ENCODE measurements around the gene LRBA.

LRBA gene

DNA sequence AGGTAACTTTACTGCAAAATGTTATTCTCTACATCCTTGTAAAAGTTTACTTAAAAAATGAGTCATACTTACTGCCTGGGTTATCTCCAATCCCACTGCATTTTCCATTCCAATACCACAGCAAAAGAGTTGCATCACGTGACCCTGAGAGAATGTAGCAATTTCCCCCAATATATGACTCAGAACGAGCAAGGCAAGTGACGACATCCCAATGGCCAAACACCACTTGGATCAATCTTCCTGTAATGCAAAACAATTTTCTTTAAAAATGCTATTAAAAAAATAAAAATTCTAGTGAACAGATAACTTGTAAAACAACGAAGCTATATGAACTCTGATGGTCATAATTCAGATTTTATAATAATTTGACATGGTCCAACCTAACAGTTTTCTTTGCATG, 712.5 kb downstream of the LRBA start:
- DNase-seq = peak; percentile 38

GRCh38 chr4:150299816-150300215, 715.3 kb downstream of the LRBA start:
- DNase-seq = no peak

GRCh38 chr4:150297861-150298474, 717.1 kb downstream of the LRBA start:
- DNase-seq = peak; percentile 47

GRCh38 chr4:150289881-150290280, 725.2 kb downstream of the LRBA start:
- no peak for DNase-seq

GRCh38 chr4:150289198-150289597, 725.9 kb downstream of the LRBA start:
- DNase-seq = no peak

DNA sequence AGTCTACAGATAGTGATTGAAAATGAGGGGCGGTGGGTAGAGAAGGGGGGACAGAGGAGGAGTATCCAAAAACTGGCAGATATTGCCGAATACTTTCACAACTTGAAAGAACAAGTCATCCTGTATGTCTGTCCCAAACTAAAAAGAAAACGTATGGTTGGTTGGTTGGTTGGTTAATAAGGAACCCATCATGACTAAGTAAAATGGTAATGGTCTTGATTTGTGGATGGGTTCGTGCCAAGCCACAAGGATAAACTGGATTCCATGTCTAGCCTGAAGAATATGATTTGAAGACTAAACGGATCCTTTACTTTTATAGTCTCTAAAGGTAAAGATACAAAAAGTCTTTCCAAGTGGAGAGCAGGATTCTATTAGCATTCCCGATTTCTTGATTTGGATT, 728.4 kb downstream of the LRBA start:
- DNase-seq = no peak

DNA sequence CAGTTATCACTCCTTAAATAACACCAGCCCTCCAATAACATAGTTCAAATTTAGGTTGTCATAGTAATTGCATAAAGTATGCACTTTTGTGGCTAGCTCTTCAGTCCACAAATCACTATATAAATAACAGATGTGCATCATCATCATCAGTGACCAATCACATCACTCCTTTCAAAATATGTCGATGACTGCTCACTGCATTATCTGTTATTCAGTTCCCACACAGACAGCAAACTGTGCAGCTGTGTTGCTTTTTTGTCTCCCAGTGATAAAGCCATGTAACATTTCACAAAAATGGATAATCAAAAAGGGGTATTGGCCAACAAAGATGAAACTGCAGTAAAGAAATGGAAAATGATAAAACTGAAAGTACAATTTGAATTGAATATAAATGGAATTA, 731.4 kb downstream of the LRBA start:
- DNase-seq = no peak

- DNase-seq = no peak
Measured at GRCh38 chr4:150280975-150281374, 734.1 kb downstream of the LRBA start.

DNA sequence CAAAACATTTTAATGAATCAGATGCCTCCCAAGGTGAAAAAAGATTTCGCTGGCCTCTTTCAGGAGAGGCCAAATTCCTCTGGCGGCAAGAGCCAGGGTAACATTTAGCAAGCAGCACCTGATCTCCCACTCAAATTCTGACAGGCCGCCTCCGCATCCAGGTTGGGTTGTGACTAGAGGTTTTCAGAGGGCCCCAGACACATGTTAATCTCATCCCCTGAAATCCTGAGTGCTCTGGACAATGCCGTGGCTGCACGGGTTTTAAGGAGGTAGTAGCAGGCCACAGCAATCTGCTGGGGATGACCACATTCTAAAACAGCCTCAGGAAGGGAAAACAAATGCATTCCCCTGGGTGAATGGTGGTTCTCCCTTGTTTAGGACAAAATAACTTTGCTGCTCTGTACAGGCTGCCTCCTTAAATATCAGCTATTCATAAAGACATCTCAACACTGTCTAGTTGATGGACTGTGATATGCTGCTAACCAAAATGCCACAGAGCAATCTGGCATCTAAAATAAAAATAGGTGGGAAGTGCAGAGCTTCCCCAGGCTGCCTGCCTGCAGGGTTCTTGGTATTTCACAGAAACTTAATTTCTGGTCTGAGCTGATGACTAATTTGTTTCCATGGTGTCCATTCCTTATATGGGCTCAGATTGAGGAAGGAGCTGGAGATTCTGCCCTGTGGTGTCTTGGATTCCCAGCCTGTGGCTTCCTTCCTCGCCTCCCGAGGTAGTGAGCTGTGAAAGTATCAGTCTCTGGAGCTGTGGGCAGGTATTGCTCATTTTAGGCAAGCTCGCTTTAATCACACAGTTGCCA, 734.8 kb downstream of the LRBA start:
- DNase-seq = no peak

DNA sequence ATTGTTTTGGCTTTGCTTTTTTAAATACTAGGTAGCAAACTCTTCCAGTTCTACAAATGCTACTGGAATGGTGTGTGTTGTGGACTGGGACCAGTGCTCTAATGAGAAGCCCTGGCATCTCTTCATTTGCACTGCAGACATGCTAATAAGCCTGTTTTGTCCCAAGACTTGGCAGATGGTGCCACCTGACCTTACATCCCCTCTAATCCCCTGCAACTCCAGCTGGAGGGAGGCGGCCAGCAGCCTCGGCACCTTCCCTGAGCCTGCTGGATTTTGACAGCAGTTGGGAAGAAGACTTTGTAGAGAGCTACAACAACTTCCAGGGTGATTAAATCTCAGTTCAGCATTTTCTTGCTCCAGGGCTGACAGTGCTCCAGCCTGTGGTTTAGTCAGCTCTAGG, 736.9 kb downstream of the LRBA start:
- no peak for DNase-seq

DNA sequence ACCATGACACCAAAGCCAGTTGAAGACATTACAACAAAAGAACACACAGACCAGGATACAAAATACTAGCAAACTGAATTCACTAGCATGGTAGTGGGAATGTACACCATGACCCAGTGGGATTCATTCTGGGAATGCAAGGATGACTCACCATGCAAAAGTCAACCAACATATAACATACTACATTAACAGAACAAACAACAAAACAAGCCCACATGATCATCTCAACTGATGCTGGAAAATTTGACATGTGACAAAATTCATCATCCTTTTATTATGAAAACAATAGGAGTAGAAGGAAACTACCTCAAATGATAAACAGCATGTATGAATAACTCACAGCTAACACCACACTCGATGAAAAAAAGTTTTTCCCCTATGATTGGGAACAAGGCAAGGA, 746.6 kb downstream of the LRBA start:
- no peak for DNase-seq

- DNase-seq = no peak
Measured at GRCh38 chr4:150265806-150266205, 749.3 kb downstream of the LRBA start.

DNA sequence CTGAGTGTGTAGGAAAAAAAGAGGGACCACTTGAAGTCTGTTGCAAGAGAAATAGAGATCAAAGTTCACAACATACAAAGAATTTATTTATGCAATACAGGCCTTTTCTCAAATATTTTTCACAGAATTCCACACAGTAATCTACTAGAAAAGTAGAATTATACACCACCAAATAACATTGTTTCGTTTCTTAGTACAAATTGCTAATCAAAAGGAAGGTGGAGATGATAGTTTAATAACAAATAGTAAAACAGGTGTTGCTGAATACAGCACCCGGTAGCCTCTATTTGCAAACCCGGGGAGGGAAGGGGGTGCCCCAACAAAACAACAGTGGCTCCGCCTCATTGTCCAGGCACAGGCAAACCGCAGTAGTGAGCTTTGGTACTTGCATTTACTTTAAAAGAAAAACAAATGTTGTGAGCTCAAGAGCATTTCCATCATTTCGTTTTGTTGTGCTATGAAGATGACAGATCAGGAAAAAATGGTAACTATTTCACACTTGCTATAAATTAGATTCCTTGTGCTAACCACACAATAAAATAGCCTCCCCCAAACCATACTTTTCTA, 750.4 kb downstream of the LRBA start:
- DNase-seq = no peak

- DNase-seq = no peak
Measured at GRCh38 chr4:150262611-150263010, 752.5 kb downstream of the LRBA start.

GRCh38 chr4:150261571-150261970, 753.5 kb downstream of the LRBA start:
- DNase-seq = no peak

- no peak for DNase-seq
Measured at GRCh38 chr4:150259861-150260567, 755.1 kb downstream of the LRBA start.

DNA sequence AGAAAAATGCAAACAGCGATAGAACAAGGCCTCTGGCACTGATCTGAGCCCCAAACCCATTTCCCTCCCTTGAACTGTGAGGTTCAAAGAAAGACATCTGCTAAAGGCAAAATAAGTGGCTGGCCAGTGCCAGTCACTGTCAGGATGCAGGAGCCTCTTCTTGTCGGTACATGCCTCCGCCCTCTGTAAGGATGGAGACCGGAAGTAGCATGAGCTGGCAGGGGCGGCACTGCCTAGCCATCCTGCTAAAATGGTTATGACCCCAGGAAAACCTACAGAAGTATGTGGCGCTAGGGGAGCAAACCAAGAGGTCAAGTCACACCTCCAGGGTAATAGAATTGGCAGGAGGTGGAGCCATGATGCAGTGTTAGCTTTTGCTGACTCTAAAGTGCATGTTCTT, 756.5 kb downstream of the LRBA start:
- no peak for DNase-seq

- no peak for DNase-seq
Measured at GRCh38 chr4:150256841-150257730, 758.0 kb downstream of the LRBA start.

DNA sequence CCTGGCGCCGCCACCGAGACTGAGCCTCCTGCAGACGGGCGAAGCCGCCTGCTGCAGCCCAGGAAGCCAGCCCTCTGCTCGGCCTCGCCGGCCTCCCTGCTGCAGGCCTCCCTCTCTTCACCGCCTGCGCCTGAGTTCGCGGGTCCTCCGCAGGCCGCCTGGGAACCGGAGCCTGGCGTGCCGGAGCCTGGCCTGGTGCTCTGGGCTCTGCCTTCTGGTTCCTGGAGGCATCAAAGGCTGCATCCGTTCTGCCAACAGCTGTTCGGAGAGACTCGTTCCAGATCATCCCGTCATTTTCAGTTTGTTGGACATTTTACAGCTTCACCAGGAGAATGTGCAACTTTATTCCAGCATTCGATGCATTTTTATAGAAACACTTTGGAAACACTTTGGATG, 758.9 kb downstream of the LRBA start:
- DNase-seq = no peak

GRCh38 chr4:150255610-150256224, 759.4 kb downstream of the LRBA start:
- no peak for DNase-seq

DNA sequence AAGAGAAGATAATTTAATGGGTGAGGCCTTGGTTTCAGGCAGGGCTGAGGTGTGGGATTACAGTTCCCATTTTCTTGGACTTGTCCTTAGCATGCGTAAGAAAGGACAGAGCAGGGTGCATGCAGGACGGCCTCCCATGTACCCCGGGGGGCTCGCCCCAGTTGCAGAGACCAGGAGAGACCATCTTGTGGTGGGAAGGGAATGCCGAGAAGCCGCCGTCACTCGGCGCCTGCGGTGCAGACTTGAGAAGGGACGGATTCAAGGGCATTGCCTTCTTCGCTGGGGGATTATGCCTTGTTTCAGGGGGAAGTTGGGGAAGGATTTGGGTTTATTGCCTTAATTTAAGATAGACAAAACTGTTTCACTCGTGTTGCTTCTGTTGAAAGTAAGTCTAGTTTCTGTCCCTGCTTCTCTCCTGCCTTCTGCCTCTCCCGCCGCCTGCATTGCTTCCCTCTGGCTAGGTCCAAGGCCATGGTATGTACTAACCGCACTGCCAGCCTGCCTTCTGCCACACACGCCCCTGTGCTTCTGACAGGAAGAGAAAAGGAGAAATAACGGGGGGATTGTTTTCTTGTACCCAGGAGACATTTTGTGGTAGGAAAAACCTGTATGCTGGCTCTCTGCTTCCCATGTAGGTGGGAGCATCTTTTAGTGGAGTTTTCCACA, 761.0 kb downstream of the LRBA start:
- DNase-seq = no peak

DNA sequence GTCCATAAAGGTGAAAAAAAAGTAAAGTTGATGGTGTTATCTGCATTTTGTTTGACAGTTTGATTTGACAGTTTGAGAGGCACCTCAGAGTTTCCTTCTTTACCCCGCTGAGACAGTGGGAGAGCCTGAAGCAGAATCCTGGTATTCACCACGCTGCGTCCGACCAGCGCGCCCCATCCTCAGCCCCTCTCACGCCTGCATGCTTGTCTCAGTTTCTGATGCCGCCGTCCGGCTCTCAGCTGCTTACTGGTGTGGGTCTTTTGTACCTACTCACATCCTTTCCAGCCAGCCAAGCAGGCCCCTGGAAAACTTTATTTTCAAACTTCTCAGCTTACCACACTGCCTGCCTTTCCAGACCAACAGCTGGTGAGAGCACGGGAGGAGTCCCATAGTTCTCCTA, 761.7 kb downstream of the LRBA start:
- DNase-seq = no peak

All from stimulated activated CD8-positive, alpha-beta memory T cell treated with anti-CD3 and anti-CD28 coated beads, Interleukin-4, amount 100 ng/mL, for 48 hours (primary cell).